SJSA1 (cell line): ENCODE results near the gene FSTL5. TPM values are rescaled to one million over a fixed set of nuclear protein-coding genes. Genes with fewer than 3 reads are reported as not detected.

Experiments
- DNase-seq, 2 experiments: peaks; one replicate each; pipeline ENCODE4 v3.0.0-alpha.2; 2015 to 2020; ENCODE audit warnings: low spot score in 2 of 2, low read depth in 1 of 2
- H3K27ac ChIP-seq: fragments of 250-450 bp; sonication (Bioruptor Pico); 2 replicates; pipeline ENCODE4 v1.5.1; 2020; ENCODE audit warnings: mild to moderate bottlenecking, moderate library complexity
- H3K27me3 ChIP-seq: fragments of 250-450 bp; sonication (Bioruptor Pico); replicated peaks from 2 replicates; pipeline ENCODE4 v1.5.1; 2020; ENCODE audit warnings: mild to moderate bottlenecking, moderate library complexity
- H3K36me3 ChIP-seq: fragments of 250-450 bp; sonication (Bioruptor Pico); 2 replicates; pipeline ENCODE4 v1.5.1; 2020; ENCODE audit warnings: mild to moderate bottlenecking
- H3K4me1 ChIP-seq: fragments of 250-450 bp; sonication (Bioruptor Pico); replicated peaks from 2 replicates; pipeline ENCODE4 v1.6.1; 2021; ENCODE audit warnings: mild to moderate bottlenecking
- H3K4me3 ChIP-seq: fragments of 250-450 bp; sonication (Bioruptor Pico); 2 replicates; pipeline ENCODE4 v1.5.1; 2020; ENCODE audit warnings: mild to moderate bottlenecking
- H3K9me3 ChIP-seq: fragments of 250-450 bp; sonication (Bioruptor Pico); replicated peaks from 2 replicates; pipeline ENCODE4 v1.5.1; 2020; ENCODE audit warnings: mild to moderate bottlenecking
- total RNA-seq: library from RNA; depleted of rRNA; stranded (reverse); fragments of >200 nt; shearing (Covaris generic); gene quantifications from 2 replicates; pipeline ENCODE4 v1.2.3, GENCODE V29; 2014

FSTL5 gene
- total RNA-seq, 1 experiment from 2014 or later = not detected

GRCh38 chr4:161717084-161717483, 446.7 kb downstream of the FSTL5 start:
- Histone ChIP-seq H3K4me3 (no peak overlapping the region), H3K27ac (no peak overlapping the region), H3K36me3 (no peaks in the 10 kb centered on the region), H3K9me3 (peaks cover 4% of the 10 kb centered on the region; the same call in 1 of the 2 replicates), H3K27me3 (no peaks in the 10 kb centered on the region), H3K4me1 (no peaks in the 10 kb centered on the region)
- DNase-seq = no peak

- Histone ChIP-seq H3K36me3 (no peaks in the 10 kb centered on the region), H3K9me3 (peaks cover 7% of the 10 kb centered on the region; the same call in 1 of the 2 replicates), H3K27ac (no peak overlapping the region), H3K4me1 (no peaks in the 10 kb centered on the region), H3K27me3 (no peaks in the 10 kb centered on the region), H3K4me3 (no peak overlapping the region)
- no peak for DNase-seq
Observed at GRCh38 chr4:161714931-161715330, 448.9 kb downstream of the FSTL5 start.

- H3K27ac ChIP-seq = no peak overlapping the region
- DNase-seq = no peak
- no peaks in the 10 kb centered on the region for H3K27me3 ChIP-seq
- H3K36me3 ChIP-seq = no peaks in the 10 kb centered on the region
- H3K4me1 ChIP-seq = no peaks in the 10 kb centered on the region
- no peak overlapping the region for H3K4me3 ChIP-seq
- peaks cover 7% of the 10 kb centered on the region; the same call in 1 of the 2 replicates for H3K9me3 ChIP-seq
Observed at GRCh38 chr4:161714022-161714751, 449.6 kb downstream of the FSTL5 start.

GRCh38 chr4:161704653-161705052, 459.1 kb downstream of the FSTL5 start:
- no peak for DNase-seq
- Histone ChIP-seq H3K4me1 (no peaks in the 10 kb centered on the region), H3K4me3 (no peak overlapping the region), H3K9me3 (no peaks in the 10 kb centered on the region), H3K27me3 (no peaks in the 10 kb centered on the region), H3K27ac (no peak overlapping the region), H3K36me3 (no peaks in the 10 kb centered on the region)

GRCh38 chr4:161704040-161704439, 459.8 kb downstream of the FSTL5 start:
- no peak for DNase-seq
- Histone ChIP-seq H3K9me3 (no peaks in the 10 kb centered on the region), H3K4me3 (no peak overlapping the region), H3K36me3 (no peaks in the 10 kb centered on the region), H3K27me3 (no peaks in the 10 kb centered on the region), H3K4me1 (no peaks in the 10 kb centered on the region), H3K27ac (no peak overlapping the region)

- Histone ChIP-seq H3K27ac (no peak overlapping the region), H3K9me3 (no peaks in the 10 kb centered on the region), H3K4me3 (no peak overlapping the region), H3K4me1 (no peaks in the 10 kb centered on the region), H3K36me3 (no peaks in the 10 kb centered on the region), H3K27me3 (no peaks in the 10 kb centered on the region)
- no peak for DNase-seq
Observed at GRCh38 chr4:161702287-161702686, 461.5 kb downstream of the FSTL5 start.

GRCh38 chr4:161696944-161697343, 466.9 kb downstream of the FSTL5 start:
- H3K27me3 ChIP-seq = no peaks in the 10 kb centered on the region
- H3K4me1 ChIP-seq = no peaks in the 10 kb centered on the region
- H3K36me3 ChIP-seq = no peaks in the 10 kb centered on the region
- H3K4me3 ChIP-seq = no peak overlapping the region
- no peak overlapping the region for H3K27ac ChIP-seq
- H3K9me3 ChIP-seq = no peaks in the 10 kb centered on the region; the same call in 1 of the 2 replicates
- DNase-seq = no peak

- no peaks in the 10 kb centered on the region for H3K27me3 ChIP-seq
- no peak overlapping the region for H3K27ac ChIP-seq
- H3K36me3 ChIP-seq = no peaks in the 10 kb centered on the region
- no peak overlapping the region for H3K4me3 ChIP-seq
- no peaks in the 10 kb centered on the region for H3K9me3 ChIP-seq
- no peaks in the 10 kb centered on the region for H3K4me1 ChIP-seq
- DNase-seq = no peak
Observed at GRCh38 chr4:161680146-161680545, 483.7 kb downstream of the FSTL5 start.

- no peak overlapping the region for H3K4me3 ChIP-seq
- DNase-seq = no peak
- no peak overlapping the region for H3K27ac ChIP-seq
- H3K9me3 ChIP-seq = no peaks in the 10 kb centered on the region
- H3K36me3 ChIP-seq = no peaks in the 10 kb centered on the region
- H3K4me1 ChIP-seq = no peaks in the 10 kb centered on the region
- no peaks in the 10 kb centered on the region for H3K27me3 ChIP-seq
Observed at GRCh38 chr4:161664740-161665139, 499.1 kb downstream of the FSTL5 start.

GRCh38 chr4:161663844-161664243, 500.0 kb downstream of the FSTL5 start:
- H3K27ac ChIP-seq = no peak overlapping the region
- H3K36me3 ChIP-seq = no peaks in the 10 kb centered on the region
- no peaks in the 10 kb centered on the region for H3K9me3 ChIP-seq
- no peak for DNase-seq
- H3K4me1 ChIP-seq = no peaks in the 10 kb centered on the region
- H3K4me3 ChIP-seq = no peak overlapping the region
- H3K27me3 ChIP-seq = no peaks in the 10 kb centered on the region

- Histone ChIP-seq H3K27ac (no peak overlapping the region), H3K27me3 (no peaks in the 10 kb centered on the region), H3K36me3 (no peaks in the 10 kb centered on the region), H3K9me3 (no peaks in the 10 kb centered on the region), H3K4me1 (no peaks in the 10 kb centered on the region), H3K4me3 (no peak overlapping the region)
- DNase-seq = no peak
Observed at GRCh38 chr4:161658676-161659075, 505.1 kb downstream of the FSTL5 start.

GRCh38 chr4:161657616-161658015, 506.2 kb downstream of the FSTL5 start:
- no peak for DNase-seq
- no peak overlapping the region for H3K27ac ChIP-seq
- no peaks in the 10 kb centered on the region for H3K9me3 ChIP-seq
- no peaks in the 10 kb centered on the region for H3K36me3 ChIP-seq
- no peaks in the 10 kb centered on the region for H3K4me1 ChIP-seq
- no peaks in the 10 kb centered on the region for H3K27me3 ChIP-seq
- no peak overlapping the region for H3K4me3 ChIP-seq

- Histone ChIP-seq H3K4me3 (no peak overlapping the region), H3K36me3 (no peaks in the 10 kb centered on the region), H3K9me3 (no peaks in the 10 kb centered on the region), H3K4me1 (no peaks in the 10 kb centered on the region), H3K27me3 (no peaks in the 10 kb centered on the region), H3K27ac (no peak overlapping the region)
- no peak for DNase-seq
Observed at GRCh38 chr4:161656594-161656993, 507.2 kb downstream of the FSTL5 start.

GRCh38 chr4:161655148-161655547, 508.7 kb downstream of the FSTL5 start:
- no peaks in the 10 kb centered on the region for H3K9me3 ChIP-seq
- H3K4me3 ChIP-seq = no peak overlapping the region
- H3K27me3 ChIP-seq = no peaks in the 10 kb centered on the region
- DNase-seq = no peak
- H3K27ac ChIP-seq = no peak overlapping the region
- H3K4me1 ChIP-seq = no peaks in the 10 kb centered on the region
- H3K36me3 ChIP-seq = no peaks in the 10 kb centered on the region

- no peak overlapping the region for H3K4me3 ChIP-seq
- DNase-seq = no peak
- H3K27ac ChIP-seq = no peak overlapping the region
- H3K27me3 ChIP-seq = no peaks in the 10 kb centered on the region
- no peaks in the 10 kb centered on the region for H3K9me3 ChIP-seq
- H3K4me1 ChIP-seq = no peaks in the 10 kb centered on the region
- no peaks in the 10 kb centered on the region for H3K36me3 ChIP-seq
Observed at GRCh38 chr4:161653697-161654096, 510.1 kb downstream of the FSTL5 start.
